ENCODE measurements around the gene CLDN7.

DNA sequence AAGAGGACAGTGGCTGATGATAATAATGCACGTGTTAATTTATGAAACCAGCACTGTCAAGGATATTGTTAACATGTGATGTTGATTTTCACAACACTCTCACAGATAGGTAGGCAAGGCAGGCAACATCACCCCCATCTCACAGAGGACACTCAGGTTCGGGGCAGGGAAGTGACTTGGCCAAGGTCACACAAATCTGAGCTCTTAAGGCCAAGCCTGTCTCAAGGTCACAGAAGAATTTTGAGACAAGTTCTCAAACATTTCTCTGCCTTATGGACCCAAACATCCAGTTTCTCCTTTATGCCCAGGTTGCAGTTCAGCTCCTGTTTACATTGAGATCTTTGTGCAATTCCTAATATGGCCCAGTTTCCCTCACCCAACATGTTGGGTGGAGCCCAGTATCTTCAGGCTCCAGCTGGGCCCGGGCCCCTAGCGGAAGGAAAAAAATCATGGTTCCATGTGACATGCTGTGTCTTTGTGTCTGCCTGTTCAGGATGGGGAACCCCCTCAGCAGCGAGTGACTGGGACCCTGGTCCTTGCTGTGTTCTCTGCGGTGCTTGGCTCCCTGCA, 20.6 kb upstream of the CLDN7 start:
- TF ChIP-seq CTCF (conservative IDR thresholded peaks at IDR 0.05) (no peak), ZFX (IDR thresholded peaks at IDR 0.05) (no peak)
